Measurements from ENCODE around the gene SLC34A3. TPM values are rescaled to one million over a fixed set of nuclear protein-coding genes. Genes with fewer than 3 reads are reported as not detected.

SLC34A3 gene
- total RNA-seq, 1 experiment from 2014 or later: not detected

- Histone ChIP-seq H3K9me3 (ENCODE audit: low read depth, low read length, poor library complexity, severe bottlenecking) (no peaks in the 10 kb centered on the region), H3K4me1 (ENCODE audit: insufficient read depth, low read length, poor library complexity, severe bottlenecking) (peaks cover 24% of the 10 kb centered on the region), H3K36me3 (ENCODE audit: insufficient read depth, low read length, poor library complexity, severe bottlenecking) (peaks cover 16% of the 10 kb centered on the region), H3K4me3 (ENCODE audit: low read depth, low read length, poor library complexity, severe bottlenecking) (no peak overlapping the region), H3K27me3 (replicated peaks; ENCODE audit: insufficient read depth, low read depth, low read length, poor library complexity) (no peaks in the 10 kb centered on the region), H3K27ac (ENCODE audit: low read depth, low read length, poor library complexity, severe bottlenecking) (no peak overlapping the region)
- CTCF ChIA-PET: interaction anchor here (0.5 kb wide), 1 partner anchor 24 kb away, joined by 8 read pairs; no protein-coding TSS in a partner anchor
- TF ChIP-seq EZH2 (IDR thresholded peaks at IDR 0.05; ENCODE audit: borderline replicate concordance, low read depth, low read length, poor library complexity, severe bottlenecking) (no peak), CTCF (conservative IDR thresholded peaks at IDR 0.05; ENCODE audit: low read depth, low read length) (no peak)
- no peak for DNase-seq (ENCODE audit: low spot score)
- no TSS peak for BruUV-seq (replicated peaks)
- POLR2A ChIA-PET (ENCODE audit: low non-redundant PET): no interaction called here
- intact Hi-C loops (cut with micrococcal nuclease; ENCODE audit: unreplicated experiment): no loop called here
These were observed 16.6 kb downstream of the SLC34A3 start for GRCh38 chr9:137247135-137247915.

GRCh38 chr9:137247916-137248175 lies 17.1 kb downstream of the SLC34A3 start:
- Histone ChIP-seq H3K27ac (ENCODE audit: low read depth, low read length, poor library complexity, severe bottlenecking) (no peak overlapping the region), H3K9me3 (ENCODE audit: low read depth, low read length, poor library complexity, severe bottlenecking) (no peaks in the 10 kb centered on the region), H3K27me3 (replicated peaks; ENCODE audit: insufficient read depth, low read depth, low read length, poor library complexity) (no peaks in the 10 kb centered on the region), H3K4me1 (ENCODE audit: insufficient read depth, low read length, poor library complexity, severe bottlenecking) (peaks cover 18% of the 10 kb centered on the region), H3K4me3 (ENCODE audit: low read depth, low read length, poor library complexity, severe bottlenecking) (no peak overlapping the region), H3K36me3 (ENCODE audit: insufficient read depth, low read length, poor library complexity, severe bottlenecking) (peaks cover 11% of the 10 kb centered on the region)
- BruUV-seq (replicated peaks): no TSS peak
- TF ChIP-seq CTCF (conservative IDR thresholded peaks at IDR 0.05; ENCODE audit: low read depth, low read length): no peak
- TF ChIP-seq EZH2 (IDR thresholded peaks at IDR 0.05; ENCODE audit: borderline replicate concordance, low read depth, low read length, poor library complexity, severe bottlenecking): no peak
- ChIA-PET CTCF (no interaction called here), POLR2A (ENCODE audit: low non-redundant PET) (no interaction called here)
- no peak for DNase-seq (ENCODE audit: low spot score)
- intact Hi-C loops (cut with micrococcal nuclease; ENCODE audit: unreplicated experiment): no loop called here

GRCh38 chr9:137250329-137251193 lies 19.9 kb downstream of the SLC34A3 start:
- BruUV-seq (replicated peaks): no TSS peak
- H3K9me3 ChIP-seq (ENCODE audit: low read depth, low read length, poor library complexity, severe bottlenecking): no peaks in the 10 kb centered on the region
- H3K27me3 ChIP-seq (replicated peaks; ENCODE audit: insufficient read depth, low read depth, low read length, poor library complexity): no peaks in the 10 kb centered on the region
- no peak overlapping the region for H3K27ac ChIP-seq (ENCODE audit: low read depth, low read length, poor library complexity, severe bottlenecking)
- peaks cover 6% of the 10 kb centered on the region for H3K4me1 ChIP-seq (ENCODE audit: insufficient read depth, low read length, poor library complexity, severe bottlenecking)
- no peak overlapping the region for H3K4me3 ChIP-seq (ENCODE audit: low read depth, low read length, poor library complexity, severe bottlenecking)
- ChIA-PET CTCF (no interaction called here), POLR2A (ENCODE audit: low non-redundant PET) (no interaction called here)
- intact Hi-C loops (cut with micrococcal nuclease; ENCODE audit: unreplicated experiment): no loop called here
- H3K36me3 ChIP-seq (ENCODE audit: insufficient read depth, low read length, poor library complexity, severe bottlenecking): no peaks in the 10 kb centered on the region
- no peak for DNase-seq (ENCODE audit: low spot score)
- TF ChIP-seq CTCF (conservative IDR thresholded peaks at IDR 0.05; ENCODE audit: low read depth, low read length) (no peak), EZH2 (IDR thresholded peaks at IDR 0.05; ENCODE audit: borderline replicate concordance, low read depth, low read length, poor library complexity, severe bottlenecking) (no peak)

All from A673 (cell line).